H1 (cell line): ENCODE data around the gene SCGB1A1. TPM values are rescaled to one million over a fixed set of nuclear protein-coding genes. Genes with fewer than 3 reads are reported as not detected.

ENCODE experiments used
- BACH1 ChIP-seq: IDR thresholded peaks from 2 replicates; pipeline ENCODE4 v1.6.1; 2012; ENCODE audit warnings: low read length, improper control_type of control experiment
- EGR1 ChIP-seq: IDR thresholded peaks from 2 replicates; pipeline ENCODE4 v1.6.1; 2011; ENCODE audit warnings: low read depth, low read length, borderline replicate concordance
- GABPA ChIP-seq: IDR thresholded peaks from 2 replicates; pipeline ENCODE4 v1.6.1; 2011; ENCODE audit warnings: mild to moderate bottlenecking, low read length, moderate library complexity, borderline replicate concordance; ENCODE audit not compliant: insufficient read depth
- JUND ChIP-seq: IDR thresholded peaks from 2 replicates; pipeline ENCODE4 v1.6.1; 2011; ENCODE audit warnings: mild to moderate bottlenecking, improper control_type of control experiment, low read length
- KDM1A ChIP-seq: fragments of 200-600, 300-600 bp; sonication (generic); IDR thresholded peaks from 2 replicates; pipeline ENCODE4 v1.7.1; 2016; ENCODE audit warnings: mild to moderate bottlenecking, low read length, borderline replicate concordance
- RAD21 ChIP-seq, 2 experiments: IDR thresholded peaks in 1 of 2; conservative IDR thresholded peaks in 1 of 2; 2 replicates each; pipeline ENCODE4 v1.6.1; 2011; ENCODE audit warnings: low read depth in 2 of 2, low read length in 2 of 2, improper control_type of control experiment in 1 of 2, inconsistent platforms in 1 of 2, mild to moderate bottlenecking in 1 of 2, moderate library complexity in 1 of 2
- SAP30 ChIP-seq: fragments of 300-600 bp; sonication (generic); IDR thresholded peaks from 2 replicates; pipeline ENCODE4 v1.7.1; 2012; ENCODE audit warnings: low read length, moderate library complexity, mild to moderate bottlenecking, inconsistent platforms; ENCODE audit not compliant: insufficient read depth, insufficient replicate concordance
- SP1 ChIP-seq: IDR thresholded peaks from 2 replicates; pipeline ENCODE4 v1.6.1; 2011; ENCODE audit warnings: low read depth, low read length
- TCF12 ChIP-seq: IDR thresholded peaks from 2 replicates; pipeline ENCODE4 v1.6.1; 2011; ENCODE audit warnings: low read depth, mild to moderate bottlenecking, low read length
- polyA plus RNA-seq, 7 experiments: library from polyadenylated mRNA; depleted of rRNA in 3 of 7; stranded (reverse) in 5 of 7; unstranded in 2 of 7; fragments of >200 nt in 5 of 7; fragments of 200-250 nt in 2 of 7; gene quantifications; 1 replicate in 5 of 7; 2 replicates in 1 of 7; 4 replicates in 1 of 7; pipeline versions ENCODE4 v1.2.1 to v1.2.3, GENCODE V29; 2011 to 2013; ENCODE audit warnings: missing spikeins in 2 of 7, mixed read lengths in 2 of 7
- total RNA-seq: library from RNA; stranded (reverse); fragmentation: NEBNext Ultra II Directional; extraction: Animal tissue kit (Norgen Biotek cat#: 25700); gene quantifications from 2 replicates; pipeline ENCODE4 v1.2.1, GENCODE V29; 2021
- TF ChIP-seq, protein P1 (sequence below): fragments of 300-600 bp; sonication (generic); IDR thresholded peaks from 2 replicates; pipeline ENCODE4 v1.7.1; 2012; ENCODE audit warnings: low read length, moderate library complexity, mild to moderate bottlenecking, inconsistent platforms; ENCODE audit not compliant: insufficient replicate concordance

Gene SCGB1A1
- total and polyA plus RNA-seq, 2 of the 8 experiments (the other 6 are each of a cell fraction or from before 2014, with no cell fraction given), result not detected

- TF ChIP-seq, protein P1, sequence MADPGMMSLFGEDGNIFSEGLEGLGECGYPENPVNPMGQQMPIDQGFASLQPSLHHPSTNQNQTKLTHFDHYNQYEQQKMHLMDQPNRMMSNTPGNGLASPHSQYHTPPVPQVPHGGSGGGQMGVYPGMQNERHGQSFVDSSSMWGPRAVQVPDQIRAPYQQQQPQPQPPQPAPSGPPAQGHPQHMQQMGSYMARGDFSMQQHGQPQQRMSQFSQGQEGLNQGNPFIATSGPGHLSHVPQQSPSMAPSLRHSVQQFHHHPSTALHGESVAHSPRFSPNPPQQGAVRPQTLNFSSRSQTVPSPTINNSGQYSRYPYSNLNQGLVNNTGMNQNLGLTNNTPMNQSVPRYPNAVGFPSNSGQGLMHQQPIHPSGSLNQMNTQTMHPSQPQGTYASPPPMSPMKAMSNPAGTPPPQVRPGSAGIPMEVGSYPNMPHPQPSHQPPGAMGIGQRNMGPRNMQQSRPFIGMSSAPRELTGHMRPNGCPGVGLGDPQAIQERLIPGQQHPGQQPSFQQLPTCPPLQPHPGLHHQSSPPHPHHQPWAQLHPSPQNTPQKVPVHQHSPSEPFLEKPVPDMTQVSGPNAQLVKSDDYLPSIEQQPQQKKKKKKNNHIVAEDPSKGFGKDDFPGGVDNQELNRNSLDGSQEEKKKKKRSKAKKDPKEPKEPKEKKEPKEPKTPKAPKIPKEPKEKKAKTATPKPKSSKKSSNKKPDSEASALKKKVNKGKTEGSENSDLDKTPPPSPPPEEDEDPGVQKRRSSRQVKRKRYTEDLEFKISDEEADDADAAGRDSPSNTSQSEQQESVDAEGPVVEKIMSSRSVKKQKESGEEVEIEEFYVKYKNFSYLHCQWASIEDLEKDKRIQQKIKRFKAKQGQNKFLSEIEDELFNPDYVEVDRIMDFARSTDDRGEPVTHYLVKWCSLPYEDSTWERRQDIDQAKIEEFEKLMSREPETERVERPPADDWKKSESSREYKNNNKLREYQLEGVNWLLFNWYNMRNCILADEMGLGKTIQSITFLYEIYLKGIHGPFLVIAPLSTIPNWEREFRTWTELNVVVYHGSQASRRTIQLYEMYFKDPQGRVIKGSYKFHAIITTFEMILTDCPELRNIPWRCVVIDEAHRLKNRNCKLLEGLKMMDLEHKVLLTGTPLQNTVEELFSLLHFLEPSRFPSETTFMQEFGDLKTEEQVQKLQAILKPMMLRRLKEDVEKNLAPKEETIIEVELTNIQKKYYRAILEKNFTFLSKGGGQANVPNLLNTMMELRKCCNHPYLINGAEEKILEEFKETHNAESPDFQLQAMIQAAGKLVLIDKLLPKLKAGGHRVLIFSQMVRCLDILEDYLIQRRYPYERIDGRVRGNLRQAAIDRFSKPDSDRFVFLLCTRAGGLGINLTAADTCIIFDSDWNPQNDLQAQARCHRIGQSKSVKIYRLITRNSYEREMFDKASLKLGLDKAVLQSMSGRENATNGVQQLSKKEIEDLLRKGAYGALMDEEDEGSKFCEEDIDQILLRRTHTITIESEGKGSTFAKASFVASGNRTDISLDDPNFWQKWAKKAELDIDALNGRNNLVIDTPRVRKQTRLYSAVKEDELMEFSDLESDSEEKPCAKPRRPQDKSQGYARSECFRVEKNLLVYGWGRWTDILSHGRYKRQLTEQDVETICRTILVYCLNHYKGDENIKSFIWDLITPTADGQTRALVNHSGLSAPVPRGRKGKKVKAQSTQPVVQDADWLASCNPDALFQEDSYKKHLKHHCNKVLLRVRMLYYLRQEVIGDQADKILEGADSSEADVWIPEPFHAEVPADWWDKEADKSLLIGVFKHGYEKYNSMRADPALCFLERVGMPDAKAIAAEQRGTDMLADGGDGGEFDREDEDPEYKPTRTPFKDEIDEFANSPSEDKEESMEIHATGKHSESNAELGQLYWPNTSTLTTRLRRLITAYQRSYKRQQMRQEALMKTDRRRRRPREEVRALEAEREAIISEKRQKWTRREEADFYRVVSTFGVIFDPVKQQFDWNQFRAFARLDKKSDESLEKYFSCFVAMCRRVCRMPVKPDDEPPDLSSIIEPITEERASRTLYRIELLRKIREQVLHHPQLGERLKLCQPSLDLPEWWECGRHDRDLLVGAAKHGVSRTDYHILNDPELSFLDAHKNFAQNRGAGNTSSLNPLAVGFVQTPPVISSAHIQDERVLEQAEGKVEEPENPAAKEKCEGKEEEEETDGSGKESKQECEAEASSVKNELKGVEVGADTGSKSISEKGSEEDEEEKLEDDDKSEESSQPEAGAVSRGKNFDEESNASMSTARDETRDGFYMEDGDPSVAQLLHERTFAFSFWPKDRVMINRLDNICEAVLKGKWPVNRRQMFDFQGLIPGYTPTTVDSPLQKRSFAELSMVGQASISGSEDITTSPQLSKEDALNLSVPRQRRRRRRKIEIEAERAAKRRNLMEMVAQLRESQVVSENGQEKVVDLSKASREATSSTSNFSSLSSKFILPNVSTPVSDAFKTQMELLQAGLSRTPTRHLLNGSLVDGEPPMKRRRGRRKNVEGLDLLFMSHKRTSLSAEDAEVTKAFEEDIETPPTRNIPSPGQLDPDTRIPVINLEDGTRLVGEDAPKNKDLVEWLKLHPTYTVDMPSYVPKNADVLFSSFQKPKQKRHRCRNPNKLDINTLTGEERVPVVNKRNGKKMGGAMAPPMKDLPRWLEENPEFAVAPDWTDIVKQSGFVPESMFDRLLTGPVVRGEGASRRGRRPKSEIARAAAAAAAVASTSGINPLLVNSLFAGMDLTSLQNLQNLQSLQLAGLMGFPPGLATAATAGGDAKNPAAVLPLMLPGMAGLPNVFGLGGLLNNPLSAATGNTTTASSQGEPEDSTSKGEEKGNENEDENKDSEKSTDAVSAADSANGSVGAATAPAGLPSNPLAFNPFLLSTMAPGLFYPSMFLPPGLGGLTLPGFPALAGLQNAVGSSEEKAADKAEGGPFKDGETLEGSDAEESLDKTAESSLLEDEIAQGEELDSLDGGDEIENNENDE, result no peak
- TF ChIP-seq TCF12 (no peak), SAP30 (no peak), BACH1 (no peak), KDM1A (no peak), GABPA (no peak), EGR1 (no peak), JUND (no peak), SP1 (no peak), RAD21 (IDR thresholded peaks at IDR 0.05 in 1 of 2, conservative IDR thresholded peaks at IDR 0.05 in 1 of 2; ENCODE audit: low read depth in 2 of 2, low read length in 2 of 2) (no peak)
These were observed 4.2 kb downstream of the SCGB1A1 start (continued) for GRCh38 chr11:62423012-62423411.
